GM12801 (cell line): ENCODE measurements around the gene P2RY13.

ENCODE experiments used
- CTCF ChIP-seq: IDR thresholded peaks from one replicate; pipeline ENCODE4 v1.5.1; 2011; ENCODE audit warnings: control low read depth; ENCODE audit not compliant: insufficient read length; ENCODE audit errors: extremely low read depth

Gene P2RY13

GRCh38 chr3:151305775-151306151, 23.6 kb downstream of the P2RY13 start:
- TF ChIP-seq CTCF, result no peak

GRCh38 chr3:151305060-151305774, 24.1 kb downstream of the P2RY13 start:
- TF ChIP-seq CTCF, result no peak

- TF ChIP-seq CTCF, result no peak
Measured at GRCh38 chr3:151303751-151304150, 25.6 kb downstream of the P2RY13 start.

GRCh38 chr3:151301787-151302186, 27.6 kb downstream of the P2RY13 start:
- no peak for TF ChIP-seq CTCF

- TF ChIP-seq CTCF, result no peak
Measured at GRCh38 chr3:151300539-151300938, 28.8 kb downstream of the P2RY13 start.

- no peak for TF ChIP-seq CTCF
Measured at GRCh38 chr3:151299006-151299405, 30.3 kb downstream of the P2RY13 start.

- no peak for TF ChIP-seq CTCF
Measured at GRCh38 chr3:151297429-151297828, 31.9 kb downstream of the P2RY13 start.
